Measurements from ENCODE around the gene RBM5. TPM values are rescaled to one million over a fixed set of nuclear protein-coding genes. Genes with fewer than 3 reads are reported as not detected.

The RBM5 gene
- total RNA-seq, 1 experiment from 2014 or later = 89.1 TPM

DNA sequence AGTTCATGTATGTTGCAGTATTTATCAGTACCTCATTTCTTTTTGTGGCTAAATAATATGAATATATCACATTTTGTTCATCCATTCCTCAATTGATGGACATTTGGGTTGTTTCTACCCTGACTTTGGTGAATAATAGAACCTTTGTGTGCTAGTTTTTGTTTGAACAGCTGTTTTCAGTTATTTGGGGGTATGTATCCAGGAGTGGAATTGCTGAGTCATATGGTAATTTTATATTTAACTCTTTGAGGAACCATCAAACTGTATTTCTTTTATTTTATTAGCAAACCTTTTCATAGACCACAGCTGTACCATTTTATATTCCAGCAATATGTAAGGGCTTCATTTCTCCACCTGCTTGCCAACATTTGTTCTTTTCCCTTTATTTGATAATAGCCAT, 38.4 kb upstream of the RBM5 start:
- Histone ChIP-seq H3K27me3 (ENCODE audit: insufficient read depth, low read length) (no peaks in the 10 kb centered on the region), H3K9me2 (ENCODE audit: insufficient read depth) (no peaks in the 10 kb centered on the region), H3K4me1 (ENCODE audit: control insufficient read depth in 1 of 2, insufficient read depth in 2 of 2, low read length in 2 of 2) (peaks cover 0 to 5% of the 10 kb centered on the region in 2 experiments; a peak in 1 of 4 replicates), H3K4me2 (ENCODE audit: low read length) (no peak overlapping the region), H4K20me1 (ENCODE audit: insufficient read depth) (no peaks in the 10 kb centered on the region), H3K4me3 (replicated peaks in 1 of 2; ENCODE audit: low read depth in 1 of 2, low read length in 2 of 2) (no peak overlapping the region), H3K27ac (ENCODE audit: low read depth, low read length) (no peak overlapping the region), H3K79me2 (ENCODE audit: insufficient read depth, low read length) (no peaks in the 10 kb centered on the region), H3K9me3 (ENCODE audit: control insufficient read depth in 1 of 2, insufficient read depth in 1 of 2, low read depth in 1 of 2, low read length in 2 of 2) (no peaks in the 10 kb centered on the region), H2AFZ (ENCODE audit: low read depth, low read length, poor library complexity, severe bottlenecking) (no peak overlapping the region), H3K9ac (ENCODE audit: low read length) (no peak overlapping the region), H3K36me3 (ENCODE audit: control insufficient read depth in 1 of 2, insufficient read depth in 2 of 2, low read length in 2 of 2) (peaks cover 0 to 3% of the 10 kb centered on the region in 2 experiments; a peak in 2 of 4 replicates)
- CTCF ChIA-PET = no interaction called here
- no peak for ATAC-seq
- no peak for DNase-seq (ENCODE audit: low read depth, low spot score)
- intact Hi-C loops (cut with micrococcal nuclease) = no loop called here
- RAD21 ChIA-PET (ENCODE audit: low non-redundant PET in 1 of 2, low total read pairs in 2 of 2, uncharacterized antibody in 2 of 2, unreplicated experiment in 2 of 2) = no interaction called here
- TF ChIP-seq FOSL1 (IDR thresholded peaks at IDR 0.05; ENCODE audit: low read depth) = no peak; the same call in 1 of the 2 replicates
- no peak for TF ChIP-seq RAD21 (IDR thresholded peaks at IDR 0.05; ENCODE audit: low read depth)
- POLR2A ChIA-PET = no interaction called here
- no TSS peak for BruUV-seq (replicated peaks)

DNA sequence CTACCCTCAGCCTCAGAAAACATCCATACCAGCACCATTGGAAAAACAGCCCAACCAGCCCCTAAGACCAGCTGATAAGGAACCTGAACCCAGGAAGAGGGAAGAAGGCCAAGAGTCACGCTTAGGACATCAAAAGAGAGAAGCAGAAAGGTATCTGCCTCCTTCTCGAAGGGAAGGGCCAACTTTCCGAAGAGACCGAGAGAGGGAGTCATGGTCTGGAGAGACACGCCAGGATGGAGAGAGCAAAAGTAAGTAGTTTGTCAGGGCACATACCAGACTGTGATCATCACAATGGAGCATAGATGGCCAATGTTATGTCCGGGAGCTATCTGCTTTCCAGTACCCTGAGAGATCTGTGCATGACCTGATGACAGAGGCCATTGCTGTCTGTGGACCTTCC, 31.0 kb upstream of the RBM5 start:
- Histone ChIP-seq H3K36me3 (ENCODE audit: control insufficient read depth in 1 of 2, insufficient read depth in 2 of 2, low read length in 2 of 2) (peaks cover 26 to 31% of the 10 kb centered on the region in 2 experiments), H3K4me3 (replicated peaks in 1 of 2; ENCODE audit: low read depth in 1 of 2, low read length in 2 of 2) (no peak overlapping the region), H3K79me2 (ENCODE audit: insufficient read depth, low read length) (no peaks in the 10 kb centered on the region), H4K20me1 (ENCODE audit: insufficient read depth) (no peaks in the 10 kb centered on the region), H3K9me3 (ENCODE audit: control insufficient read depth in 1 of 2, insufficient read depth in 1 of 2, low read depth in 1 of 2, low read length in 2 of 2) (no peaks in the 10 kb centered on the region), H3K4me2 (ENCODE audit: low read length) (no peak overlapping the region), H3K9me2 (ENCODE audit: insufficient read depth) (no peaks in the 10 kb centered on the region), H3K27me3 (ENCODE audit: insufficient read depth, low read length) (no peaks in the 10 kb centered on the region), H3K27ac (ENCODE audit: low read depth, low read length) (no peak overlapping the region), H2AFZ (ENCODE audit: low read depth, low read length, poor library complexity, severe bottlenecking) (no peak overlapping the region), H3K9ac (ENCODE audit: low read length) (no peak overlapping the region), H3K4me1 (ENCODE audit: control insufficient read depth in 1 of 2, insufficient read depth in 2 of 2, low read length in 2 of 2) (no peaks in the 10 kb centered on the region)
- intact Hi-C loops (cut with micrococcal nuclease) = no loop called here
- RAD21 ChIA-PET (ENCODE audit: low non-redundant PET in 1 of 2, low total read pairs in 2 of 2, uncharacterized antibody in 2 of 2, unreplicated experiment in 2 of 2) = no interaction called here
- ATAC-seq (no peak), DNase-seq (ENCODE audit: low read depth, low spot score) (no peak)
- no TSS peak for BruUV-seq (replicated peaks)
- TF ChIP-seq FOSL1 (IDR thresholded peaks at IDR 0.05; ENCODE audit: low read depth) = no peak
- CTCF ChIA-PET = no interaction called here
- POLR2A ChIA-PET = no interaction called here

- ChIA-PET RAD21 (ENCODE audit: low non-redundant PET in 1 of 2, low total read pairs in 2 of 2, uncharacterized antibody in 2 of 2, unreplicated experiment in 2 of 2) (no interaction called here), POLR2A (no interaction called here), CTCF (no interaction called here)
- DNase-seq (ENCODE audit: low read depth, low spot score) = no peak
- no peak overlapping the region for H3K9ac ChIP-seq (ENCODE audit: low read length)
- no peak for TF ChIP-seq REST (IDR thresholded peaks at IDR 0.05; ENCODE audit: low read depth)
- TF ChIP-seq YY1 (IDR thresholded peaks at IDR 0.05; ENCODE audit: extremely low read depth, insufficient replicate concordance, low read depth, low read length) = no peak
- no peak for TF ChIP-seq CEBPB (IDR thresholded peaks at IDR 0.05; ENCODE audit: low read depth)
- TF ChIP-seq JUND (IDR thresholded peaks at IDR 0.05) = no peak
- TF ChIP-seq, protein P1, sequence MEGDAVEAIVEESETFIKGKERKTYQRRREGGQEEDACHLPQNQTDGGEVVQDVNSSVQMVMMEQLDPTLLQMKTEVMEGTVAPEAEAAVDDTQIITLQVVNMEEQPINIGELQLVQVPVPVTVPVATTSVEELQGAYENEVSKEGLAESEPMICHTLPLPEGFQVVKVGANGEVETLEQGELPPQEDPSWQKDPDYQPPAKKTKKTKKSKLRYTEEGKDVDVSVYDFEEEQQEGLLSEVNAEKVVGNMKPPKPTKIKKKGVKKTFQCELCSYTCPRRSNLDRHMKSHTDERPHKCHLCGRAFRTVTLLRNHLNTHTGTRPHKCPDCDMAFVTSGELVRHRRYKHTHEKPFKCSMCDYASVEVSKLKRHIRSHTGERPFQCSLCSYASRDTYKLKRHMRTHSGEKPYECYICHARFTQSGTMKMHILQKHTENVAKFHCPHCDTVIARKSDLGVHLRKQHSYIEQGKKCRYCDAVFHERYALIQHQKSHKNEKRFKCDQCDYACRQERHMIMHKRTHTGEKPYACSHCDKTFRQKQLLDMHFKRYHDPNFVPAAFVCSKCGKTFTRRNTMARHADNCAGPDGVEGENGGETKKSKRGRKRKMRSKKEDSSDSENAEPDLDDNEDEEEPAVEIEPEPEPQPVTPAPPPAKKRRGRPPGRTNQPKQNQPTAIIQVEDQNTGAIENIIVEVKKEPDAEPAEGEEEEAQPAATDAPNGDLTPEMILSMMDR (IDR thresholded peaks at IDR 0.05 in 2 of 3, conservative IDR thresholded peaks at IDR 0.05 in 1 of 3; ENCODE audit: borderline replicate concordance in 1 of 3, insufficient read depth in 1 of 3, low read depth in 2 of 3, low read length in 2 of 3) = no peak
- TF ChIP-seq SRF (IDR thresholded peaks at IDR 0.05; ENCODE audit: low read depth) = no peak
- TF ChIP-seq RAD21 (IDR thresholded peaks at IDR 0.05; ENCODE audit: low read depth) = no peak
- no peak overlapping the region for H3K27ac ChIP-seq (ENCODE audit: low read depth, low read length)
- intact Hi-C loops (cut with micrococcal nuclease) = no loop called here
- no peak for ATAC-seq
- H3K9me2 ChIP-seq (ENCODE audit: insufficient read depth) = no peaks in the 10 kb centered on the region
- H3K9me3 ChIP-seq (ENCODE audit: control insufficient read depth in 1 of 2, insufficient read depth in 1 of 2, low read depth in 1 of 2, low read length in 2 of 2) = no peaks in the 10 kb centered on the region
- peaks cover 40 to 47% of the 10 kb centered on the region in 2 experiments for H3K36me3 ChIP-seq (ENCODE audit: control insufficient read depth in 1 of 2, insufficient read depth in 2 of 2, low read length in 2 of 2)
- no peaks in the 10 kb centered on the region for H3K79me2 ChIP-seq (ENCODE audit: insufficient read depth, low read length)
- H4K20me1 ChIP-seq (ENCODE audit: insufficient read depth) = no peaks in the 10 kb centered on the region
- no peak overlapping the region for H2AFZ ChIP-seq (ENCODE audit: low read depth, low read length, poor library complexity, severe bottlenecking)
- no peaks in the 10 kb centered on the region for H3K27me3 ChIP-seq (ENCODE audit: insufficient read depth, low read length)
- no TSS peak for BruUV-seq (replicated peaks)
- H3K4me3 ChIP-seq (replicated peaks in 1 of 2; ENCODE audit: low read depth in 1 of 2, low read length in 2 of 2) = no peak overlapping the region
- no peak overlapping the region for H3K4me2 ChIP-seq (ENCODE audit: low read length)
- H3K4me1 ChIP-seq (ENCODE audit: control insufficient read depth in 1 of 2, insufficient read depth in 2 of 2, low read length in 2 of 2) = no peaks in the 10 kb centered on the region
Observed at GRCh38 chr3:50068134-50068533, 20.6 kb upstream of the RBM5 start.
